ACHN (cell line): Measurements from ENCODE around the gene DNAH5.
"Not testable (repeated sequence)": the region's sequence is repeated elsewhere in the genome, so short reads cannot be mapped to it uniquely, and the experiment has no call there.

Experiments used
- DNase-seq: peaks from one replicate; pipeline ENCODE4 v3.0.0-alpha.2; 2015
- in situ Hi-C: cut with HindIII; loops from 2 replicates; pipeline ENCODE4 v1.10.0; 2017; ENCODE audit warnings: low sequenced_read_pairs, low pct_ligation_motif_present, low pct_unique_long_range_greater_than_20kb

The DNAH5 gene

DNA sequence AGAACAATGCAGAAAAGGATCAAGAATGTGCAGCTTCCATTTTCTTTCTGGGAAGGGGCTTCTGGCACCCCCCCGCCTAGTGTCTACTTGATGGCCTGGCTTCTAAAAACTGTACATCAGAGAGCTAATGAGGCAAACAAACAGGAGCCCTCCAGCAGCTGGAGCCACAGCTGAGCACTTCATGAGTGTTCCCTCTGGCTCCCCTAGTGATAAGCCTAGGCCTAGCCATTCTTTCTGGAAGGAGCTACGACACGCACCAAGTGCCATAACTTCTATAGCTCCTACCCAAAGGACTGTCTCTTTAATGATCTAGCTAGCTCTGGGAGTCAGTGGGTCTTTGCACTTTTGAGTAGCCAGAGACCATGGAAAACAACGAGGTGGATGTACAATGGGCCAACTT, 66.1 kb downstream of the DNAH5 start:
- in situ Hi-C loops = no loop called here
- DNase-seq = no peak

DNA sequence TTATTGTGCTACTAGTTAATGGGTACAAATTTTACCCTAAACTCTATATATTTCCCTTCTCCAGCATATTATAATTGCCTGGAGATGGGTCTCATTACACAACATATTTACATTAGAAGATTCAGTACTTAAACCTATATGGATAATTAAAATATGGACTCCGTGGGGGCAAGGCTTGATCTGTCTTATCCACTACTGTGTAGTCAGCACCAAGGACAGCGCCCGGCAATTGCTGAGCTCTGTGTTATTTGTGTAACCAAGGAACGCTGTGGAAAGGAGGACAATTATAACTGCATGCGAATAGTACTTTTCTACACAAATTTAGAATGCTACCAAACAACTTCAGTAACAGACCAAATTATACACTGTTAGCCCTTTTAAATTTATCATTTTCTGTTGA, 77.7 kb downstream of the DNAH5 start:
- in situ Hi-C loops = no loop called here
- DNase-seq = peak; percentile 46

DNA sequence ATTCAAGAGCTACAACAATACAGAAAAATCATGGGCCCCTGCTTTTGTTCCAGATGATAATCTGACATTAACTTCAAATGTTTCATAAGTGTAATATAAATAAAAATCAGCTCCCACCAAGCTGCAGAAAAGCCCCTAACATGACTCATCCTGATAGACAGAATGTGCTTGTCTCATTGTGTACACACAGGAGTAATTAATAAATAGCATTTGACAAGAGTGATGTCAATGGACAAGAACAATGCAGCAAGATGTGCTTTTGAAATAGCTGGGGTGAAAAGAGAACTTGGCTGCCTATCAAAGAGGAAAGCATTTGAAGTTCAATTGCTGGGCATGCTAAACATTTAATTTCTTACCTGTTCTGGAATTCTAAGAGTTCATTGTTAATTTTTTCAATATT, 79.2 kb downstream of the DNAH5 start:
- in situ Hi-C loops = no loop called here
- no peak for DNase-seq

DNA sequence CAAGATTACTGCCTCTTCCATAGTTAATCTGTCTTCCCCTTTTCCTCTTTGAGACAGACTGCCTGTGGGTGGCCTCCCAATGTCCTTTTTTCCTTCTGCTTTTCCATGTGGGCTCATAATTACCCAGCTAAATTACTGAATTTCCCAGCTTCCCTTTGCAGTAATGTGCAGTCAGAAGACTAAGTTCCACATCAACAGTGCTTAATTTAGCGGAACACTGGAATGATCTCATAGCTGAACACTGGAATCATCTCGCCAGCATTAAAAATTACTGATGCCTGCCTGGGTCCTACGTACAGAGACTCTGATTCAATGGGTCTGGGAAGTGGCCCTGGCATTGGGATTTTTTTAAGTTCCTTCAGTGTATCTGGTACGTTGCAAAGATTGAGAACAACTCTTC, 84.3 kb downstream of the DNAH5 start:
- in situ Hi-C loops = no loop called here
- DNase-seq = peak; percentile 86

DNA sequence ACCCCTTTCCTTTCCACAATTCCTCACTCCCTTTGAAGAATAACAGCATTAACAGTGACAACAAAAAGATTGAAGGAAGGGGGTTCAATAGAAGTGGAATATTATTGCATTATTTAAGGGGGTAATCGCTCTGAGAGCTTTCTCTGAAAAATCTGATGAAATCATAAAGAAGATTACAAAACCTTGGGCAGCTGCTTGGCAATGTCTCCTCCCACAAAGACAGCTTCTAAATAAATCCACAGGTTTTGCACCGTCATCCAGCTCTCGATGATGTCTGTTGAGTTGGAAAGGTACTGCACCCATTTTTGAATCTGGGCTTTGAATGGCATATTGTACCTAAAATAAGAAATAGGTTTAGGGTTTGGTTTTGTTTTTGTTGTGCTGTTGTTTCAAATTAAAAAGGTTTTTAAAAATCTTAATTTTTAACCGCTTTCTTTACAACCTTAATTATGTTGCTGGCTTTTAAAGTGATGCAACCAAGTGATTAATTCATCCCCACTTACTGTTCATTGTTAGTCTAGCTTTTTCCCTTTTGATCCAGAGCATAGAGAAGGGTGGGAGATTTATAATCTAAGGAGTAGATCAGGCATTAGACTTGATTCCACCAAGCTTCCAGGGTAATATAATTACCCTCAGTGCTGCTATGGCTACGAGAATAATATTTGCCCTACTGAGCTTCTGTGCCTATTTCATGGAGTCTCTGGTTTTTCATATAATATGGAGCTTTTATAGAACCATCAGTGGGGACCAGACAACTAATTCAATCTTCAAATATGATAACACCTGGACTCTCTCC, 85.0 kb downstream of the DNAH5 start:
- in situ Hi-C loops = no loop called here

DNA sequence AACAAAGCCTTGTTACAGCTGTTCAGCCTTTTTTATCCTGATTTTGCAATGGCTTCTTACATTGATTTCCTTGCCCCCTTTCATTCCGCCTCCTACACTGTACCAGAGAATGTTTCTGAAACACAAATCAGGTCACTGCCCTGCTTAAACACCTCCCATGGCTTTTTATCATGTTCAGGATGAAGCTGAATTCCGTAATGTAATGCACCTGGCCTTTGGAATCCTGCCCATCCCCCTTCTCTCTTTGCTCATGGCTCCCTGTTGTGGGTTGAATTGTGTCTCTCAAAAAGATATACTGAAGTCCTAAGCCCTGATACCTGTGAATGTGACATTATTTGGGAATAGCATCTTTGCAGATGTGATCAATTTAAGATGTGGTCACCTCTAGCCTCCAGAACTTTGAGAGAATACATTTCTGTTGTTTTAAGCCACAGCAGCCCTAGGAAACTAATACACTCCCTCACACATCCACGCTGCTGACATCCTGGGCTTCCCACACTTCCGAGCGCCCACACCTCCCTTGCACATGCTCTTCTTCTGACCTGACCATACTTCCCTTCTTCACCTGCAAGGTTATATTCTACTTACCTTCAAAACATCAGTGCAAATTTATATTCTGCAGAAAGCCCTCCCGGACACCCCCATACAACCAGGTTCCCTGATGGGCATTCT, 101.2 kb downstream of the DNAH5 start:
- DNase-seq = no peak
- in situ Hi-C loops = no loop called here

More for the DNA sequence above, 85.0 kb downstream of the DNAH5 start:
- DNase-seq = peak; percentile 35

DNA sequence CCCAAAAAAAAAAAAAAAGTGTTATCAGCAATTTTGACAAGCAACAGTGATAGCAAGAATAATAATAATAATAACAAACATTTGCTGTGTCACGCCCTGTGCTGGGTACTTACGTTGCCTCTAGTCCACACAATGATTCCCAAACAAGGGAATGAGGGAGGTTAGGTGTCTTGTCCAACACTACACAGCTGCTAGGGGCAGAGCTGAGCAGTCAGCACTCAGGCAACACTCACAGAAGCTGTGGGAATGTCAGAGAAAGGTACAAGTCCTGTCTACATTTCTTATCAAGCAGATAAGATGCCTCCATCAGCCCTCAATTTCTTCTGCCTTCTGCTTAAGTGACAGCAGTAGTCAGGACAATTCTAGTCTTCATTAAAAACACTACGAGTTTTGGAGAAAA, 111.0 kb downstream of the DNAH5 start:
- in situ Hi-C loops = no loop called here
- no peak for DNase-seq

DNA sequence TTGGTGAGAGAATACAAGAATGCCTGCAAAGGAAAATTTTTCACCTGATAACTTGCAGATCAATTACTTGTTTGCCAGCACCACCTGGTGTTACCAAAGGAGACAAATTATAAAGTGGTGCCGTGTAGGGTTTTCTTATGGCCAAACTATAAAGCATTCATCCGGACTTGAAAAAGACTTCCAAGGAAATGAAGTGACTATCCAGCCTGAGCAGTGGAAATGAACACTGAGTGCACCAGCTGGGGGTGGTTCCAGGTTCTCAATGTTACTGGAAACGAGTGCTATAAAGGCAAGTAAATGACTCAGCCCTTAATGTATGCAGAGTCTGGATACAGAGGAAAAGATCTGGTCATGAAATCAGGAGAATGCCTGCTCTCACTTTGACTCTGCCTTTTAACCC, 113.1 kb downstream of the DNAH5 start:
- DNase-seq = no peak
- in situ Hi-C loops = no loop called here

DNA sequence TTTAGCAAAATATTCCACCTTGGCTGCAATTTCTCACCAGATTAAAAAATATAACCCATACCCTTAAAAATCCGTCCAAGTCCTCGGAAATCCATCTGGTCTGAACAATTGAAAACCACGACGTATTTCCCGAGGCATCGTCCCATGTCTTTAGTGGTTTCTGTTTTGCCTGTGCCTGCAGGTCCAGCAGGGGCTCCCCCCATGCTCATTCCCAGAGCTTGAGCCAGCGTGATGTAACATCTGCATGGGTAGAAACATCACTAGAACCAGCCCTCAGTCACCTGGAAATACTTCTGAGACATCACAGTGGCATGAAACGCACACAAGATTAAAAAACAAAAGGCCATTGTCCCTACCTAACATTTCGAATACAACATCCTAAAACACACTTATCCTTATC, 114.0 kb downstream of the DNAH5 start:
- in situ Hi-C loops = no loop called here
- no peak for DNase-seq

DNA sequence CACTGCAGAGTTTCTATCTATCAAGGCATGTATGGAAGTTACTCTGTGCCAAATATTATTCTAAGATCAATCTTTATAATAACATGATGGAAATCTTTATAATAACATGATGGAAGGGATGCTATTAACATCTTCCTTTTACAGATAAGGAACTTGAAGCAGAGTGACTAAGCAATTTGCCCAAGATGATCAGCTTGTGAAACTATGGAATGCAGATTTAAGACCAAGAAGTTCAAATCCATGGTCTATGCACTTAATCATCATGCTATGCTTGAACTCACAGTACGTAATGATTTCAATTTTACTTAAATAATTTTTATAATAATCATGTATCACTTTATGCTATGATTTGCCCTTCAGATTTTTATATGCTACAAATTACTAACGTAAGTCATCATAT, 123.1 kb downstream of the DNAH5 start:
- DNase-seq = no peak
- in situ Hi-C loops = no loop called here

DNA sequence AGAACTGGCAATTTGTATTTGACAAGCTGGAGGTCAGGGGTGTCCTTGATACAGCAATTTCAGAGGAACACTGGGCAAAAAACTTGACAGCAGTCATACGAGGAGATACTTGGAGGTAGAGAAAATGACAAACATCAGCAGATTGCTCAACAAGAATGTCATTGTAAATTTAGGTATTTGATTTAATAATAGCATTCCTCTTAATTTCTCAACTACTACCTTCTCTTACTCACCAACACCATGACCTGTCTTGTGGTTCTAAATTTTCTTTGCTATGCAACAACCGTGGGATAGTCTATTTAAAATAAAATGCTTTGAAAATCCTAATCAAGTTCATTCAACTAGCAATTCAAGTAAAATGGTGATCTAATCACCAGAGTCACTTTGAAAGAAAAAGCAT, 128.4 kb downstream of the DNAH5 start:
- in situ Hi-C loops = no loop called here
- DNase-seq = no peak

DNA sequence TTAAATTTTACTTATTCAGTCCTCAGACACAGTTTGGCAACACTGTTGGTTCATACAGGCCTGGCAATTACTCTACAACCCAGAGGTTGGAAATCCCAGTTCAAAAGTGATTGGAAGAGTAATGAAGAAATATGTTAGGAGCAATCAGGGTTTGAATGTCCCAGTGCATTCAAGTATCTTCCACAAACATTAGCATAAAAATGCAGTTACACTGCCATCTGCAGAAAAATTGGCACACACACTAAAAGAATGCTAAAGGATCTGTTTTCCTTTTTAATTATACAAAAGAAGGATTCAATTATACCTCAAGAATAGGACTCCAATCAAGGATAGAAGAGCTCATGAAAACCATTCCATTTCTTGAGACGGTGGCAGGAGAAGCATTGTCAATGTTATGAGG, 130.2 kb downstream of the DNAH5 start:
- DNase-seq = peak; percentile 7
- in situ Hi-C loops = no loop called here

DNA sequence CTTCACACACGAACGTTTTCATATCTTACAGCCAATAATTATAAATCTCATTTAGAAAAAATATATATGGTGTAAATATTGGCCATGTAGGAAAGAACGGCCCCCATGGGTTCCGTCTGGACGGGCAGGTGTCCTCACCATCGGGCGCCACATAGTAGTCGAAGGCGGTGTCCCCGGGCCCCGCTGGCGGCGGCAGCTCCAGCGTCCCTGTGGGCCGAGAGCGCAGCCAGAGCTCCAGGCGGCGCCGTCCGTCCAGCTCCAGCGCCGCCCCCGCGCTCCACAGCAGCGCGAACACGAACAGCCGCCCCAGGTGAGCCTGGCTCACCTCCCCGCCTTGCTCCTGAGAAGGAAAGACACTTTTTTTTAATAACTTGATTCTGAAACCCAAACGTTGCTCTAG, 134.6 kb downstream of the DNAH5 start:
- no peak for DNase-seq
- in situ Hi-C loops = no loop called here

DNA sequence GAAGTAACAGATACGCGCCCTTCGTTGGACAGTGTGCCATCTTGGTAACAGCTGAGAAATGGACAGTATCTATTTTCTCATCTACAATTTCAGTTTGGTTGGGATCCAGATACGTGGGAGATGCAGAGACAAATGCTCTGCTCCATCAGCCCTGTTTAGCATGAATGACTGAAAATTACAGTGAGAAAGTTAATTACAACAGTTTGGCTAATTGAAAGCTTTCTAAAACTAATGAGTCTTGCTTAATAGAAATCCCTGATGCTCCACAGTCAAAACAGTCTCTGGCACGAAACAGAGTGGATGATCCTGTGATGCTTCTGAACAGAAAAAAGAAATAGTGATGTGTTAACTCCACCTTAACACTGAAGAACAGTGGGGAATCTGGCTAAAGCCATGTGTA, 140.2 kb downstream of the DNAH5 start:
- in situ Hi-C loops = no loop called here
- no peak for DNase-seq

DNA sequence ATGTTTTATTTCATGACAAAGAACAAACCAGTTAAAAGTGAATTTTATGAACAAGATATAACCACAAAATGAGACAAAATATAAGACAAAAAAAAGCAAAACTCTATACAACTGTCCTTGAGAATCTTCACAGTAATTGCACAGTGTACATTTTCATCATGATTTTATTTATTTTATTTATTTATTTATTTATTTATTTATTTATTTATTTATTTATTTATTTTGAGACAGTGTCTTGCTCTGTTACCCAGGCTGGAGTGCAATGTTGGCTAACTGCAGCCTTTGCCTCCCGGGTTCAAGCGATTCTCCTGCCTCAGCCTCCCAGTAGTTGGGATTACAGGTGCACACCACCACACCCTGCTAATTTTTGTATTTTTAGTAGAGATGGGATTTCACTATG, 145.9 kb downstream of the DNAH5 start:
- DNase-seq = not testable (repeated sequence)

DNA sequence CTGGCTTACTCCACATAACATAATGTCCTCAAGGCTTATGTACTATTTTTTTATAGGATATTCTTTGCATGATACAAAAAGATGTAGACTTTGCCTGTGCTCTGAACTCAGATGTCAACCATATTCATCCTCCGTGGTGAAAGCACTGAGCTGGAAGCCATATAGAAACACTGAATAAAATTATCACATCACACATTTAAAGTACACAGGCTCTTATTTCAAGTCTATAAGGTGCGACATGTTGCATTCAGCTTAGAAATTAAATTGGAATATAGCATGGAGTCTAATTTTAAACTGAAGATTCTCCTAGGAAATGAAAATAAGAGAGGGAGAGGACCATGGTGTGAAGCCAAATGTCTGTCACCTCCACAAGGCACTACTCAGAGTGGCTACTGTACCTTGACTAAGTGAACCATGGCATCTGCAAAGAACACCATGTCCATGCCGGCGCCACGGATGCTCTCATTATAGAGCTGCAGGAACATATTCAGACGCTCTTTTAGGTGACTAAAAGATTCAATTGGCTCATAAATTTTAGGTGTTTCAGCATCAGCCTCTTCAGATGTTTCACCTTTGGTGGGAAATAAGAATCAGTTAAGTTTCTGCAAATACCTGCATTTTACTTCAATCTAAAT, 158.6 kb downstream of the DNAH5 start:
- in situ Hi-C loops = no loop called here
- DNase-seq = no peak

More for the DNA sequence above, 145.9 kb downstream of the DNAH5 start:
- in situ Hi-C loops = not testable (repeated sequence)

DNA sequence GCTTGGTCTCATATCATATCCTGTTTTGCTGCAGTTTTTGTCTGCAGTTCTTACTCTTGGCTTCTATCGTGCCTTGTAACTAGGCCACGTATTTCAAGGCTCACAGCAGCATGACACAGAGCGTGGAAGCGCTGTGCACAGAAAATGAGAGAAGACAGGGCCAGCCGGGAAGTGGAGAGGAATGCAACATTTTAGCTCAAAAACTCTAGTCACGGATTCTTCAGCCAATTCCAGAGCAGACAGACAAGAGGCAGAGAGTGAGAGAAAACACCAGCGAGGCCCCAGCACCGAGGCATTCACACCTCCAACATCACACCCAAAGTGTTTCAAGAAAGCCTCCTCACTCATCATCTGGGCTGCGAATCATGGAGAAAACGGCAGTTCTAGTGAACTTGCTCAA, 160.8 kb downstream of the DNAH5 start:
- in situ Hi-C loops = no loop called here
- DNase-seq = no peak

DNA sequence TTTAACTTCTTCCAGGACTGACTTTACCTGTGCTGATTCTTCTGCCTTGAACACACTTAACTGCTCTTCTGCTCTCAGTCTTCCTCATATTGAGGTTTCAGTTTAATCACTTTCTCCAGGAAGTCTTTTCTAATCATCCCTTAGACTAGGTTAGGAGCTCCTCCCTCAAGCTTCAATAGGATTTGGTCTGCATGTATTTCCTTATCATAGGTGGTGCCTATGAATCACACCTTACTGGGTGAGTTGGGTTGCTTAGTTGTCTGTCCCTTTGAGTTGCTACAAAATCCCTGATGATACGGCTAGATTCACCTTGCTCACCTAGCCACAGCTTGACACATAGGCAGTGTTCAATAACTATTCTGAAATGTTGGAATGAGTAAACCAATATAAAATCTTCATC, 164.4 kb downstream of the DNAH5 start:
- no peak for DNase-seq
- in situ Hi-C loops = no loop called here

DNA sequence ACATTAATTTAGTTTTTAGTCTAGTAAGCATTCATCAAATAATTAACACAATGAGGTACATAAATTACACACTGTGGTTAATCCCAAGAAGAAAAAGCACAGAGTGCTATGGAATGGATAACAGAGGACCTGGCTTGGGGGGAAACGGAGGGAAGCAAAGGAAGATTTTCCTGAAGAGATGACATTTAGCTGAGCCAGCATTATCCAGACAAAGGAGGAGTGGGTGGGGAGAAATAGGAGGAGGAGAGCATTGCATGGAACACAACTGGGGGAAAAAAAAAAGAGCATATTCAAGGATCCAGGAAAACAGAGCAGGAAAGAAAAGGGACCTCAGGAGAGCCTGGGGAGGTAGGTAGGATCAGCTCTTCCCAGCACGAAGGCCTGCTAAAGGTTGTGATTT, 170.8 kb downstream of the DNAH5 start:
- no peak for DNase-seq
- in situ Hi-C loops = no loop called here
